Tibial artery (tissue), 4 donors: Measurements from ENCODE around the gene SETBP1.

ENCODE experiments used
- DNase-seq, 2 donors: peaks; one replicate each; pipeline ENCODE4 v3.0.0-alpha.2; 2019
- H3K27ac ChIP-seq, 2 donors: fragments of 200-600 bp; sonication (generic) in 1 of 2; 1 replicate in 1 of 2; 2 replicates in 1 of 2; pipeline ENCODE4 v1.5.1; 2018 to 2019; ENCODE audit warnings: mild to moderate bottlenecking in 1 of 2
- H3K27me3 ChIP-seq, 2 donors: fragments of 200-600 bp; sonication (generic) in 1 of 2; one replicate each; pipeline versions ENCODE4 v1.5.1 to v1.6.0; 2016 to 2019
- H3K36me3 ChIP-seq, 3 donors: fragments of 200-600 bp; sonication (generic) in 2 of 3; one replicate each; pipeline ENCODE4 v1.5.1; 2016 to 2019; ENCODE audit warnings: mild to moderate bottlenecking in 2 of 3
- H3K4me1 ChIP-seq, 4 donors: fragments of 200-600 bp; sonication (generic) in 2 of 4; 1 replicate in 3 of 4; 2 replicates in 1 of 4; pipeline ENCODE4 v1.5.1; 2016 to 2019
- H3K4me3 ChIP-seq, 2 donors: fragments of 200-600 bp; sonication (generic) in 1 of 2; 1 replicate in 1 of 2; 2 replicates in 1 of 2; pipeline ENCODE4 v1.5.1; 2018 to 2019; ENCODE audit warnings: mild to moderate bottlenecking in 2 of 2
- H3K9me3 ChIP-seq, 3 donors: fragments of 200-600 bp; sonication (generic) in 1 of 3; one replicate each; pipeline ENCODE4 v1.5.1; 2016 to 2019
- intact Hi-C: fragments of 100-400 bp; cut with DNase I; formaldehyde crosslinking; loops from one replicate; pipeline ENCODE4 v1.15.0; 2023; ENCODE audit warnings: low total_unique reads
- TF ChIP-seq, protein P1 (sequence below), 2 experiments: fragments of 200-600 bp in 1 of 2; fragments of 450-650 bp in 1 of 2; IDR thresholded peaks; one replicate each; pipeline ENCODE4 v1.5.1; 2017 to 2019; ENCODE audit warnings: antibody characterized with exemption in 2 of 2, mild to moderate bottlenecking in 1 of 2, moderate library complexity in 1 of 2

SETBP1 gene

DNA sequence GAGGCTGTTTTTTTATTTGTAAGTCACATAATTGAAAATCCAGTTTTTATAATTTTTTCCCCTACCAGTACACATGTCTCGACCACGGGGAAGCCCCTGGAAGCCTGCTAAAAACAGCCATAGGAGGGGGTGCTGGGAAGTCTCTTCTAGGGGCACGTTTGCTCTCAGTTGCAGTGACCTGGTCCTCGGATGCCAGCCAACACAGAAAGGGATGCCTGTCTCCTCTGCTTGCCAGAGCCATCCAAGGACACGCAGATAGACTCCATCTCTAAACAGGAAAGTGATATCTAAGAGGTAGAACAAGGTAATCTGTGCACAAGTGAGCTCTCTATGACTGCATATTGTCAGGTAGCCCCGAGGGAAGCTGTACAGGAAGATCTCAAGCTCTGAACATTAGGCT lies 255.8 kb downstream of the SETBP1 start:
- intact Hi-C loops = no loop called here
- H3K36me3 ChIP-seq = peaks cover 0 to 7% (median 0%) of the 10 kb centered on the region in 3 donors
- H3K4me1 ChIP-seq = peaks cover 0 to 9% (median 3%) of the 10 kb centered on the region in 4 donors
- TF ChIP-seq, protein P1, sequence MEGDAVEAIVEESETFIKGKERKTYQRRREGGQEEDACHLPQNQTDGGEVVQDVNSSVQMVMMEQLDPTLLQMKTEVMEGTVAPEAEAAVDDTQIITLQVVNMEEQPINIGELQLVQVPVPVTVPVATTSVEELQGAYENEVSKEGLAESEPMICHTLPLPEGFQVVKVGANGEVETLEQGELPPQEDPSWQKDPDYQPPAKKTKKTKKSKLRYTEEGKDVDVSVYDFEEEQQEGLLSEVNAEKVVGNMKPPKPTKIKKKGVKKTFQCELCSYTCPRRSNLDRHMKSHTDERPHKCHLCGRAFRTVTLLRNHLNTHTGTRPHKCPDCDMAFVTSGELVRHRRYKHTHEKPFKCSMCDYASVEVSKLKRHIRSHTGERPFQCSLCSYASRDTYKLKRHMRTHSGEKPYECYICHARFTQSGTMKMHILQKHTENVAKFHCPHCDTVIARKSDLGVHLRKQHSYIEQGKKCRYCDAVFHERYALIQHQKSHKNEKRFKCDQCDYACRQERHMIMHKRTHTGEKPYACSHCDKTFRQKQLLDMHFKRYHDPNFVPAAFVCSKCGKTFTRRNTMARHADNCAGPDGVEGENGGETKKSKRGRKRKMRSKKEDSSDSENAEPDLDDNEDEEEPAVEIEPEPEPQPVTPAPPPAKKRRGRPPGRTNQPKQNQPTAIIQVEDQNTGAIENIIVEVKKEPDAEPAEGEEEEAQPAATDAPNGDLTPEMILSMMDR (IDR thresholded peaks at IDR 0.05) = no peak
- no peaks in the 10 kb centered on the region for H3K9me3 ChIP-seq
- no peak for DNase-seq
- H3K27ac ChIP-seq = no peak overlapping the region
- H3K27me3 ChIP-seq = no peaks in the 10 kb centered on the region
- no peak overlapping the region for H3K4me3 ChIP-seq

DNA sequence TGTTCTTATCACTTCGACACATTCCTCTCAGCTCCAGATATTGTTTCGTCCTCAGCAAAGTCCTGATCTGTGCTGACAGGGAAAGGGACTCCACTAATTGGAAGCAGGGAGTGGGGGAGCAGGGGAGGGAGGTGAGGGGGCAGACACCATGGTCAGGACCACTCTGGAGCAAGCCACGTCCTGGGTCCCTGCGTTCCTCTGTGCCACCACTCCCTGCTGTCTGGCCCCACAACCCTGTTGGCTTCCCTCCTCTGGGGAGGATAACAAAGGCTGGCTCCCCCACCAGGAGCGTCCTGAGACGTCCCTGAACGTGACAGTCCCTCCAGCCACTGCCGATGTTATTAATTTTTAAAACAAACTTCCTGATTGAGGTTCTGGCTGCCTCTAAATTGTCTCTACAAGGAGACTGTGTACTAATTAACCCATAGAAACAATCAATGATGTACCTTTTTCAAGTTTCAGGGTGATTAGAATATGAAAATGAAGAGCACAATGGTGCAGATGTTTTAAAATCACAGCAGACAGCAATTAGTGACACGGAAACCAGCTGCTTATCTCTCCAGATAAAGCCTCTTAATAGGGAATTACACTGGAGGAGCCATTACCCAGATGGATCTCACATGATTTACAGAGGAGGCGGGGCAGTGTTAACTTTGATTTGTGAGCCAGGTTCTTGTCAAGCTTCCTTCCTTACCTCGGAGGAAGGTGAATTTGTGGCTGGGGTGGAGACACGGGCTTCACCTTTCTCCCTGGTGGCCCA lies 257.5 kb downstream of the SETBP1 start:
- Histone ChIP-seq H3K4me1 (peaks cover 0 to 23% (median 5%) of the 10 kb centered on the region in 4 donors), H3K9me3 (no peaks in the 10 kb centered on the region), H3K4me3 (no peak overlapping the region), H3K36me3 (peaks cover 0 to 7% (median 0%) of the 10 kb centered on the region in 3 donors), H3K27me3 (no peaks in the 10 kb centered on the region), H3K27ac (no peak overlapping the region)
- intact Hi-C loops = no loop called here
- TF ChIP-seq, protein P1 (IDR thresholded peaks at IDR 0.05) = no peak
- no peak for DNase-seq

DNA sequence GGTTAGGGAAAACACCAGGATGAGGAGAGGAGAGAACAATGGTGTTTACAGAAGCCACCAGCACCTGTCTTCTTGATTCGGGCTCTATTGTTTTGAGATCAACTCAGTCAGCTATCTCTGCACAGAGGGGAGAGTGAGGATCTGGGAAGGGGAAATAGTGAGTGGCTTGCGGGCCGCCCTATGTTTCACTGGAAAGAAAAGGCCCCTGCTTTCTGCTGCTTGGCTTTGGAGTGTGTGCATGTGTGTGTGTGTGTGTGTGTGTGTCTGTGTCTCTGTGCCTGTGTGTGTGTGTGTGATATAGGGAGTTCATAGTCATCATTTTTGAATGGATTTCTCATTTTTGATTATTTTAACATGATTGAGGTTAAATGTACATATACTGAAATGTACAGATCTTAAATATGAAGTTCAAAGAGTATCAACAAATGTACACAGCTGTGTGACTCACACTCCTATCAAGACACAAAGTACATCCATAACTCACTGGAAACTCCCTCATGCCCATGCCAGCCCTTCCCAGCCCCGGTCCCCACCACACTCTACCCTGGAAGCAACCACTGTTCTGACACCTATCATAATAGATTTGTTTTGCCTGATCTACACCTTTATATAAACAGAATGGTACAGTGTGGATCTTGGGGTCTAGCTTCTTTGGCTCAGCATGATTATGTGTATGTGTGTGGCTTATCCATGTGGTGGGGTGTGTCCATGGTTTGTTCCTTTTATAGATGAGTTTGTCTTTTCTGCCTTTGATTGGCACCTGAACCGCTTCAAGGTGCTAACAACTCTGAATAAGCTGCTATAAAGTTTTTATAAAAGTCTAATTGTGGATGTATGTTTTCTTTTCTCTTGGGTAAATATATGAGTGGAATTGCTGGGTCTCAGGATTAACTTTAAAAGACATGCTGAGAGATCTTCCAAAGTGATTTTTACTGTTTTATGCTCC lies 258.3 kb downstream of the SETBP1 start:
- no peak for DNase-seq
- intact Hi-C loops = no loop called here
- Histone ChIP-seq H3K27me3 (no peaks in the 10 kb centered on the region), H3K4me1 (peaks cover 0 to 31% (median 10%) of the 10 kb centered on the region in 4 donors), H3K36me3 (peaks cover 0 to 4% (median 0%) of the 10 kb centered on the region in 3 donors), H3K27ac (no peak overlapping the region), H3K4me3 (no peak overlapping the region), H3K9me3 (no peaks in the 10 kb centered on the region)
- TF ChIP-seq, protein P1 (IDR thresholded peaks at IDR 0.05) = no peak

DNA sequence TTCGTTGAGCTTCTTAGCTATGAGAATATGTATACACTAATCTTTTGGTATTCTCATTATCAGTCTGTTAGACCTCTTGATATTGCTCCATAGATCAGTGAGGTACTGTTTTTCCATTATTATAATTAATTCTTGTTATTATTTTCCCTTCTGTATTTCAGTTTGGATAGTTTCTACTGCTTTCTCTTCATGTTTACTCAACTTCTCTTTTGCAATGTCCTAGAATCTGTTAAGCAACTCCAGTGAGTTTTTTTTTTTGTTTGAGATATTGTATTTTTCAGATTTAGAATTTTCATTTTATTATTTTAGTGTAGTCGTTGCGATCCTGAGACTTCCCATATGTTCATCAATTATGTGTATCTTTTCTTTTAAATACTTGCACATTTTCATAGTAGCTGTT lies 260.8 kb downstream of the SETBP1 start:
- DNase-seq = no peak
- Histone ChIP-seq H3K27me3 (no peaks in the 10 kb centered on the region), H3K4me1 (peaks cover 0 to 52% (median 21%) of the 10 kb centered on the region in 4 donors), H3K27ac (no peak overlapping the region), H3K4me3 (no peak overlapping the region), H3K9me3 (no peaks in the 10 kb centered on the region), H3K36me3 (no peaks in the 10 kb centered on the region)
- intact Hi-C loops = no loop called here
- TF ChIP-seq, protein P1 (IDR thresholded peaks at IDR 0.05) = no peak

DNA sequence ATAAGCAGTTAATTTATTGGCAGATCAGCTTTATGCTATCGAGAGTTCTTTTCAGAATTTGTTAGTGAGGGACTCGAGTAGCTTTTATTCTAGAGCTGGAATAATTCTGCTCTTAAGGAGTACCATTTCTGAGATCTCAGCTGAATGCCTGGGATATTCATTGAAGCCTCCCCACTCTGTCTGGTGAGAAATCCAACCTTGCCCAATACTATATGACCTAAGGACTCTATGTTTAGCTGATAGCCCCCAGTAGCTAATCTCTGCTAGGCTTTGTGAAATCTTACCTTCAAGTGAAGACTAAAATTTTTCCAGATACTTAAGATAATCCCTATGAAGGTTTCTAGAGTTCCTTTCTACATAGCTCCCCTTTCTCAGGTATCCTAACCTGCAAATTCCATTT lies 261.4 kb downstream of the SETBP1 start:
- H3K9me3 ChIP-seq = no peaks in the 10 kb centered on the region
- TF ChIP-seq, protein P1 (IDR thresholded peaks at IDR 0.05) = no peak
- no peak overlapping the region for H3K27ac ChIP-seq
- no peaks in the 10 kb centered on the region for H3K36me3 ChIP-seq
- no peak for DNase-seq
- no peak overlapping the region for H3K4me3 ChIP-seq
- no peaks in the 10 kb centered on the region for H3K27me3 ChIP-seq
- intact Hi-C loops = no loop called here
- peaks cover 0 to 48% (median 21%) of the 10 kb centered on the region in 4 donors for H3K4me1 ChIP-seq
